ENCODE data around the gene AHDC1. TPM values are rescaled to one million over a fixed set of nuclear protein-coding genes. Genes with fewer than 3 reads are reported as not detected.
A peak's percentile ranks its signal among the peaks of the same experiment; 100 is the strongest.

AHDC1 gene
- total RNA-seq, 2 experiments from 2014 or later: 15.8 to 18.5 TPM

- peaks cover 29% of the 10 kb centered on the region for H3K4me1 Mint-ChIP-seq
- ATAC-seq: no peak
- no peak overlapping the region for H3K4me3 Mint-ChIP-seq
- CTCF ChIA-PET: interaction anchor here (0.9 to 2.1 kb wide), 5 partner anchors 29 to 77 kb away, joined by 3 to 9 read pairs (median 3); no protein-coding TSS in a partner anchor
- peaks cover 6% of the 10 kb centered on the region for H3K27me3 Mint-ChIP-seq
- H3K36me3 Mint-ChIP-seq: no peaks in the 10 kb centered on the region
- DNase-seq: no peak
- peak overlapping the region; percentile 50 for H3K27ac Mint-ChIP-seq
- H3K9me3 Mint-ChIP-seq (ENCODE audit: low read depth): no peaks in the 10 kb centered on the region
Measured at GRCh38 chr1:27491748-27492700, 111.9 kb downstream of the AHDC1 start.

- H3K9me3 Mint-ChIP-seq (ENCODE audit: low read depth): no peaks in the 10 kb centered on the region
- ATAC-seq (peak; percentile 93), DNase-seq (peak; percentile 98)
- peak within 1 kb of the TSS; percentile 96 for H3K4me3 Mint-ChIP-seq
- H3K27me3 Mint-ChIP-seq: no peaks in the 10 kb centered on the region
- peak within 1 kb of the TSS; percentile 100 for H3K27ac Mint-ChIP-seq
- H3K4me1 Mint-ChIP-seq: peaks cover 31% of the 10 kb centered on the region
- H3K36me3 Mint-ChIP-seq: peaks cover under 1% of the 10 kb centered on the region
- CTCF ChIA-PET: interaction anchor here (0.8 to 2.3 kb wide), 15 partner anchors 10 to 193 kb away, joined by 3 to 15 read pairs (median 5); no protein-coding TSS in a partner anchor
Measured at GRCh38 chr1:27489973-27490741, 113.8 kb downstream of the AHDC1 start, which contains the start of gene WASF2. Gene WASF2, minus strand, starts transcription at chr1:27490167. Its CDS starts 61,277 bp downstream, at chr1:27428890.

- Mint-ChIP-seq H3K4me1 (peaks cover 31% of the 10 kb centered on the region), H3K9me3 (ENCODE audit: low read depth) (no peaks in the 10 kb centered on the region), H3K27ac (peak overlapping the region; percentile 90), H3K27me3 (no peaks in the 10 kb centered on the region), H3K36me3 (peaks cover 3% of the 10 kb centered on the region), H3K4me3 (peak overlapping the region; percentile 96)
- DNase-seq: no peak
- CTCF ChIA-PET: interaction anchor here (1.0 to 2.3 kb wide), 10 partner anchors 34 to 173 kb away, joined by 3 to 15 read pairs (median 5); no protein-coding TSS in a partner anchor
- ATAC-seq: peak; percentile 3
Measured at GRCh38 chr1:27489501-27489972, 114.4 kb downstream of the AHDC1 start.

- DNase-seq: no peak
- Mint-ChIP-seq H3K4me3 (peak overlapping the region; percentile 96), H3K27ac (peak overlapping the region; percentile 90), H3K36me3 (peaks cover 8% of the 10 kb centered on the region), H3K27me3 (no peaks in the 10 kb centered on the region), H3K9me3 (ENCODE audit: low read depth) (no peaks in the 10 kb centered on the region), H3K4me1 (peaks cover 38% of the 10 kb centered on the region)
- CTCF ChIA-PET: interaction anchor here (0.6 to 1.3 kb wide), 6 partner anchors 35 to 72 kb away, joined by 3 to 6 read pairs (median 4); no protein-coding TSS in a partner anchor
- ATAC-seq: no peak
Measured at GRCh38 chr1:27487966-27488884, 115.7 kb downstream of the AHDC1 start.

GRCh38 chr1:27485363-27485762 is 118.6 kb downstream of the AHDC1 start:
- Mint-ChIP-seq H3K9me3 (ENCODE audit: low read depth) (no peaks in the 10 kb centered on the region), H3K27me3 (no peaks in the 10 kb centered on the region), H3K4me3 (no peak overlapping the region), H3K27ac (no peak overlapping the region), H3K36me3 (peaks cover 10% of the 10 kb centered on the region), H3K4me1 (peaks cover 40% of the 10 kb centered on the region)
- DNase-seq: no peak
- no peak for ATAC-seq
- CTCF ChIA-PET: no interaction called here

Other genes starting within 250 kb of the AHDC1 start
- gene MAP3K6, start 237.2 kb downstream of the AHDC1 start, total RNA-seq: 10 to 100 TPM in 1 of 2 experiments, 1 to 10 TPM in 1; 7.4 to 10.6 TPM
- not detected for gene FCN3, start 229.3 kb downstream of the AHDC1 start, total RNA-seq
- not detected for gene CD164L2, start 220.8 kb downstream of the AHDC1 start, total RNA-seq
- gene GPR3, start 211.5 kb downstream of the AHDC1 start, total RNA-seq: under 1 TPM; 0.44 to 0.49 TPM
- gene WASF2, start 114.0 kb downstream of the AHDC1 start, total RNA-seq: 100 to 1,000 TPM; 113 to 117 TPM
- 1 to 10 TPM in 1 of 2 experiments, under 1 TPM in 1; 0.30 to 1.8 TPM for gene FGR, start 31.0 kb upstream of the AHDC1 start, total RNA-seq
- gene IFI6, start 68.0 kb upstream of the AHDC1 start, total RNA-seq: 1,000 to 10,000 TPM in 1 of 2 experiments, 100 to 1,000 TPM in 1; 461 to 1,077 TPM
- 10 to 100 TPM; 11.8 to 13.2 TPM for gene FAM76A, start 121.8 kb upstream of the AHDC1 start, total RNA-seq
- 10 to 100 TPM; 20.4 to 29.5 TPM for gene STX12, start 169.1 kb upstream of the AHDC1 start, total RNA-seq
- gene PPP1R8, start 226.6 kb upstream of the AHDC1 start, total RNA-seq: 10 to 100 TPM; 57.4 to 68.7 TPM